ENCODE results near the gene HIF1AN.

DNA sequence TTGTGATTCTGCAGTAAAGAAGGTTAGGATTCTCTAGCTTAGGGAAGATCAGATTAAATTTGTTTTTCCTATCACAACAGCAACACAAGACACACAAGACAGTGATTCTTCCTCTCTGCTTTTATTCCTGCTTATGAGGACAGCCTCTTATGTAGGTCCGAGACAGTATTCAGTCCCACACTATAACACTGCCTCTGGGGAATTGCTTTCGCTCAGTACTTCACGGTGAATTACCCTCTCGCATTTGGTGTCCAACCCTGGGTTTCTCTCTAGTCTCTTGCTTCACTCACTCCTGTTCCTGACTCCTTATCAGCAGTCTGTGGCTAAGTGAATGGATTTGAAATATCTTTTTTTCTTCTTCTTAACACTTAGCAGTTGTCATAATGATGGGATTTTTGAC, 1.7 kb downstream of the HIF1AN start:
- TF ChIP-seq POLR2A (IDR thresholded peaks at IDR 0.05): no peak
- TF ChIP-seq, protein P1, sequence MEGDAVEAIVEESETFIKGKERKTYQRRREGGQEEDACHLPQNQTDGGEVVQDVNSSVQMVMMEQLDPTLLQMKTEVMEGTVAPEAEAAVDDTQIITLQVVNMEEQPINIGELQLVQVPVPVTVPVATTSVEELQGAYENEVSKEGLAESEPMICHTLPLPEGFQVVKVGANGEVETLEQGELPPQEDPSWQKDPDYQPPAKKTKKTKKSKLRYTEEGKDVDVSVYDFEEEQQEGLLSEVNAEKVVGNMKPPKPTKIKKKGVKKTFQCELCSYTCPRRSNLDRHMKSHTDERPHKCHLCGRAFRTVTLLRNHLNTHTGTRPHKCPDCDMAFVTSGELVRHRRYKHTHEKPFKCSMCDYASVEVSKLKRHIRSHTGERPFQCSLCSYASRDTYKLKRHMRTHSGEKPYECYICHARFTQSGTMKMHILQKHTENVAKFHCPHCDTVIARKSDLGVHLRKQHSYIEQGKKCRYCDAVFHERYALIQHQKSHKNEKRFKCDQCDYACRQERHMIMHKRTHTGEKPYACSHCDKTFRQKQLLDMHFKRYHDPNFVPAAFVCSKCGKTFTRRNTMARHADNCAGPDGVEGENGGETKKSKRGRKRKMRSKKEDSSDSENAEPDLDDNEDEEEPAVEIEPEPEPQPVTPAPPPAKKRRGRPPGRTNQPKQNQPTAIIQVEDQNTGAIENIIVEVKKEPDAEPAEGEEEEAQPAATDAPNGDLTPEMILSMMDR (IDR thresholded peaks at IDR 0.05): no peak
